HUDEP-2 (cell line): Measurements from ENCODE around the gene CDS1.

Experiments
- DNase-seq, 76 experiments: peaks; one replicate each; lab custom pipeline; 2025; ENCODE audit not compliant: unreplicated experiment in 76 of 76; lab: John Stamatoyannopoulos, UW

Gene CDS1

DNA sequence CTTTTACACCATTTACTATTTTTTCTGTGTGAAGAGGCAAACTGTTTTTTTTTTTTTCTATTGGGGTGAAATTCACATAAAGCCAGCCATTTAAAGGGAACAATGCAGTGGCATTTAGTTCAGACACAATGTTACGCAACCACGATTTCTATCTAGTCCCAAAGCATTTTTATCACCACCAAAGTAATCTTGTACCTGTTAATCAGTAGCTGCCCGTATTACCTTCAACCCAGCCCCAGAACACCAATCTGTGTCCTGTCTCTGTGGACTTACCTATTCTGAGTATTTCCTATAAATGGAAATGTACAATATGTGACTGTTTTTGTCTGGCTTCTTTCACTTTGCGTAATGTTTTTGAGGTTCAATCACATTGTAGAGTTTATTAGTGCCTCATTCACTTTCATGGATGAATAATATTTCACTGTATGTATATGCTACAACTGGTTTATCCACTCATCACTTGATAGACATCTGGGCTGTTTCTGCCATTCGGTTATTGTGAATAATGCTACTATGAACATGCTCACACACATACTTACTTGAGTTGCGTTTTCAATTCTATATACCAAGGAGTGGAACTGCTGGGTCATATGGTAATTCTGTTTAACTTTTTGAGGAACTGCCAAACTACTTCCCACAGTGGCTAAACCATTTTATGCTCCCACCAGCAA is 116.2 kb downstream of the CDS1 start:
- DNase-seq: no peak
